ENCODE data around the gene KCNT1.
"Not testable (repeated sequence)": the region's sequence is repeated elsewhere in the genome, so short reads cannot be mapped to it uniquely, and the experiment has no call there.

Gene KCNT1

GRCh38 chr9:135666534-135667462, 35.2 kb upstream of the KCNT1 start:
- no peak overlapping the region for H3K4me3 ChIP-seq (ENCODE audit: low read depth, low read length)
- no peak for DNase-seq (ENCODE audit: low read depth)
- TF ChIP-seq, protein P1, sequence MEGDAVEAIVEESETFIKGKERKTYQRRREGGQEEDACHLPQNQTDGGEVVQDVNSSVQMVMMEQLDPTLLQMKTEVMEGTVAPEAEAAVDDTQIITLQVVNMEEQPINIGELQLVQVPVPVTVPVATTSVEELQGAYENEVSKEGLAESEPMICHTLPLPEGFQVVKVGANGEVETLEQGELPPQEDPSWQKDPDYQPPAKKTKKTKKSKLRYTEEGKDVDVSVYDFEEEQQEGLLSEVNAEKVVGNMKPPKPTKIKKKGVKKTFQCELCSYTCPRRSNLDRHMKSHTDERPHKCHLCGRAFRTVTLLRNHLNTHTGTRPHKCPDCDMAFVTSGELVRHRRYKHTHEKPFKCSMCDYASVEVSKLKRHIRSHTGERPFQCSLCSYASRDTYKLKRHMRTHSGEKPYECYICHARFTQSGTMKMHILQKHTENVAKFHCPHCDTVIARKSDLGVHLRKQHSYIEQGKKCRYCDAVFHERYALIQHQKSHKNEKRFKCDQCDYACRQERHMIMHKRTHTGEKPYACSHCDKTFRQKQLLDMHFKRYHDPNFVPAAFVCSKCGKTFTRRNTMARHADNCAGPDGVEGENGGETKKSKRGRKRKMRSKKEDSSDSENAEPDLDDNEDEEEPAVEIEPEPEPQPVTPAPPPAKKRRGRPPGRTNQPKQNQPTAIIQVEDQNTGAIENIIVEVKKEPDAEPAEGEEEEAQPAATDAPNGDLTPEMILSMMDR (IDR thresholded peaks at IDR 0.05; ENCODE audit: control insufficient read depth, extremely low read depth, insufficient read depth) = no peak

DNA sequence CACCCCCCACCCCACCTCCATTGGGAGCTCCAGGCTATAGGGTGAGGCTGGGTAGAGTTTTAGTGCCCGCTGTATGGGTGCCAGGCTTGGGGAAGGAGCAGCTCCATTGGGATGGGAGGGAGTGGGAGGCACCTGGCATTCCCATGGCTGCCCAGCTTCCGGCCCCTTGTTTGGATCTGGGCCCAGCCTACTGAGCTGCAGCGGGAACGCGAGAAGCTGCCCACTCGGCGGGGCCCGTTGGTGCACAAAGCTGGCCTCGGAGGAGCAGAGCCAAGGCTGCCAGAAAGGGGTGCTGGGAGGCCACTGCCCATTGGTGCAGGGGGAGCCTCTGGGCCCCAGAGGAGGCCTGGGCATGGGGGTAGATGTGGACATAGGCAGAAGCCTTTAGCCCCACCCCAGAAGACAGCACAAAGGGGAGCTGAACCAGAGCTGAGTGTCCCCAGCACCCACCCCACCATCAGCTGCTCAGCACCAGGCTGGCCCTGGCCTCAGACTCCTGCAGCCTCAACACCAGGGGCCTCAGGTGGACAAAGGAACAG, 34.5 kb upstream of the KCNT1 start:
- no peak overlapping the region for H3K4me3 ChIP-seq (ENCODE audit: low read depth, low read length)
- TF ChIP-seq, protein P1 (IDR thresholded peaks at IDR 0.05; ENCODE audit: control insufficient read depth, extremely low read depth, insufficient read depth) = no peak
- no peak for DNase-seq (ENCODE audit: low read depth)

- DNase-seq (ENCODE audit: low read depth); H3K4me3 ChIP-seq (ENCODE audit: low read depth, low read length): not testable (repeated sequence)
These were observed 33.0 kb upstream of the KCNT1 start for GRCh38 chr9:135669018-135669417.

- no peak overlapping the region for H3K4me3 ChIP-seq (ENCODE audit: low read depth, low read length)
- TF ChIP-seq, protein P1 (IDR thresholded peaks at IDR 0.05; ENCODE audit: control insufficient read depth, extremely low read depth, insufficient read depth) = no peak
- DNase-seq (ENCODE audit: low read depth) = no peak
These were observed 32.2 kb upstream of the KCNT1 start for GRCh38 chr9:135669616-135670285.

DNA sequence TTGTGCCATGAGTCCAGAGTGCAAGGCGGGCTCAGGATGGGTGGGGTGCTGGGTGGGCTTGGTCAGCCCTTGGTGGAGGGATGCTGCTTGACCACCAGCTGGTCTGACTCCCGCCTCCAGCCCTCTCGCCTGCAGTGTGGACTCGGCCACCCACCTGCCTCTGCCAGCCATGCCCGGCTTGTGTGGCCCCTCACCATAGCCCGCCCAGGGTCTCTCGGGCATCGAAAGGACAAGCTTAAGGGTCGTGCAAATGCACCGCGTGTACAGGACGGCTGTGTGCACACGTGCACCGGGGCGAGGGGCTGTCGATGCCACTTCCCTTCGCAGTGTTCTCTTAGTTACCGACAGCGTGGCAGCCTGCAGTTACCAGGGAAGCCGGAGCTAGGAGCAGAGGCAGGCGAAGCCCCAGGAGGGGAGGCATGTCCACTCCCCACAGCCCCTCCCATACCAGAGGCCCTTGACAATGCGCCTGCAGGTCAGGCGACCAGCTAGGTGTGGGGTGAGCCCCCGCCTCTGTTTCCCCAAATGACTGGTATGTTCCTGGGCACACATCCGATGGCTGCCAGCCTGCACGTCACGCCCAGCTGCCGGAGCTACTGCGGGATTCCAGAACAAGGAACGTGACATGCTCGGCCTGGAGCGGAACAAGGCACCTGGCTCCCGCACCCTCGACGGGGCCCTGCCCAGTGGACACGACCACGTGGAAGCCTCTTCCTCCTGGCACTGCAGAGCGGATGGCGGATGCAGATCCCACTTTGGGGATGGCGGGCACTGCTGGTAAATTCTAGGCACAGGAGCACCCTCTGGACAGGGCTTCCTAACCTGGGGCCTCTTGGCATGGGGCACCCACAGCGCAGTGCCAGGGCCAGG, 31.0 kb upstream of the KCNT1 start:
- TF ChIP-seq, protein P1 (IDR thresholded peaks at IDR 0.05; ENCODE audit: control insufficient read depth, extremely low read depth, insufficient read depth) = no peak
- H3K4me3 ChIP-seq (ENCODE audit: low read depth, low read length) = no peak overlapping the region
- no peak for DNase-seq (ENCODE audit: low read depth)

- DNase-seq (ENCODE audit: low read depth) = no peak
- H3K4me3 ChIP-seq (ENCODE audit: low read depth, low read length) = no peak overlapping the region
- TF ChIP-seq, protein P1 (IDR thresholded peaks at IDR 0.05; ENCODE audit: control insufficient read depth, extremely low read depth, insufficient read depth) = no peak
These were observed 30.4 kb upstream of the KCNT1 start for GRCh38 chr9:135671591-135672041.

DNA sequence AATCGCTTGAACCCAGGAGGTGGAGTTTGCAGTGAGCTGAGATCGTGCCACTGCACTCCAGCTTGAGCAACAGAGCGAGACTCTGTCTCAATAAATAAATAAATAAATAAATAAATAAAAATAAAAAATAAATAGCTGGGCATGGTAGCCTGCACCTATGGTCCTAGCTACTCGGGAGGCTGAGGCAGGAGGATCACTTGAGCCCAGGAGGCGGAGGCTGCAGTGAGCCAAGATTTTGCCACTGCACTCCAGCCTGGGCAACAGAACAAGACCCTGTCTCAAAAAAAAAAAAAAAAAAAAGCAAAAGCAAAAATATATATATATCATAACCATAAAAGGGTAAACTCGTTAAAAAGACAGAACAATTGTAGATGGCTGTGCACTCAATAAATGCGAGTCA, 29.2 kb upstream of the KCNT1 start:
- not testable (repeated sequence) for H3K4me3 ChIP-seq (ENCODE audit: low read depth, low read length); DNase-seq (ENCODE audit: low read depth)

Data from LNCaP clone FGC (cell line).